KOPT-K1 (cell line): Measurements from ENCODE around the gene PPP1R14D.
"Not testable (repeated sequence)": the region's sequence is repeated elsewhere in the genome, so short reads cannot be mapped to it uniquely, and the experiment has no call there.

Experiments used
- H3K27ac ChIP-seq: fragments of 200-600 bp; sonication (generic); 2 replicates; pipeline ENCODE4 v1.5.1; 2016; ENCODE audit warnings: antibody characterized with exemption, mild to moderate bottlenecking, low read depth, low read length; ENCODE audit not compliant: poor library complexity, severe bottlenecking
- H3K36me3 ChIP-seq: fragments of 200-600 bp; sonication (generic); 2 replicates; pipeline ENCODE4 v1.5.1; 2017; ENCODE audit warnings: antibody characterized with exemption, mild to moderate bottlenecking, low read length, moderate library complexity; ENCODE audit not compliant: insufficient read depth
- H3K9me3 ChIP-seq: fragments of 200-600 bp; sonication (generic); 2 replicates; pipeline ENCODE4 v1.5.1; 2017; ENCODE audit warnings: antibody characterized with exemption, low read length, mild to moderate bottlenecking; ENCODE audit not compliant: insufficient read depth, poor library complexity, severe bottlenecking

The PPP1R14D gene, protein sequence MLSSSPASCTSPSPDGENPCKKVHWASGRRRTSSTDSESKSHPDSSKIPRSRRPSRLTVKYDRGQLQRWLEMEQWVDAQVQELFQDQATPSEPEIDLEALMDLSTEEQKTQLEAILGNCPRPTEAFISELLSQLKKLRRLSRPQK

DNA sequence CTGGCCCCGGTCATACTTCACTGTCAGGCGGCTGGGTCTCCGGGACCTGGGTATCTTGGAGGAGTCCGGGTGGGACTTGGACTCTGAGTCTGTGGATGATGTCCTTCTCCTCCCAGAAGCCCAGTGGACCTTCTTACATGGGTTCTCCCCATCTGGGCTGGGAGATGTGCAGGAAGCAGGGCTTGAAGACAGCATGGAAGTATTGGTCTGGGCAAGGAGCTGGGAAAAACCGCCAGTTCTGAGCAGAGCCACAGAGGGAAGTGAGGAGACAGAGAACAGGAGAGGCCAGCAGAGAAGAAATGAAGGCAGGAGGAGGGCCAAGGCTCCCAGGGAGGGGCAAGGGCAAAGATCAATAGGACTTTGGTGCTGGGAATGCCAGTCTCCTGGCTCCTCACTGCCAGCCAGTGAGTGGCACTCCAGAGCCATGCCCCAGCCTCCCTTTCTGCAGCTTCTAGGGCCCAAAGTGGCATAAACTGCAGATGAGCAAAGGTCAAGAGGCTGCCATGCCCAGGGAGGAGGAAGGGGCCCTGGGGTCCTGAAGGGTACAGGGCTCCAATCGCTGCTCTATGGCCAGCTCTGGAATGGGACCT, at the start of gene PPP1R14D:
PPP1R14D (minus strand) TSS at position 262 of the 590 bp plus-strand sequence; CDS start at position 195, 67 bp downstream.
- no peaks in the 10 kb centered on the region for H3K9me3 ChIP-seq
- H3K27ac ChIP-seq, result no peak within 1 kb of the TSS
- H3K36me3 ChIP-seq, result no peaks in the 10 kb centered on the region

DNA sequence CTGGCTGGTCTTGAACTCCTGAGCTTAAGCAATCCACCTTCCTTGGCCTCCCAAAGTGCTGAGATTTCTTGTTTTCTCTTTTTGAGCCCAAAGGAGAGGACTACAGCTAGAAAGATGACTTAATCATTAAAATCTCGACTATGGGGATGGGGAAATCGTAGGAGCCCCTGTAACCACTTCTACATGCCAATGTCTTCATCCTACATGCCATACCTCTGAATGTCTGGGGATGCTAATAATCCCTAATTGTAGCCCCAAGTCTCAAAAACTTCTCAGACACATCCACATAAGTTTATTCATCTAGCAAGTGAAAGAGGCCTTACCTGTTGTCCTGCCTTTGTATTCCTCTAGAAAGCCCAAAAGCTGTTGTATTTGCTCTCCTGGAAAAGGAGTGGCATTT, 49.2 kb upstream of the PPP1R14D start:
- Histone ChIP-seq H3K27ac (no peak overlapping the region), H3K36me3 (no peaks in the 10 kb centered on the region), H3K9me3 (no peaks in the 10 kb centered on the region)

DNA sequence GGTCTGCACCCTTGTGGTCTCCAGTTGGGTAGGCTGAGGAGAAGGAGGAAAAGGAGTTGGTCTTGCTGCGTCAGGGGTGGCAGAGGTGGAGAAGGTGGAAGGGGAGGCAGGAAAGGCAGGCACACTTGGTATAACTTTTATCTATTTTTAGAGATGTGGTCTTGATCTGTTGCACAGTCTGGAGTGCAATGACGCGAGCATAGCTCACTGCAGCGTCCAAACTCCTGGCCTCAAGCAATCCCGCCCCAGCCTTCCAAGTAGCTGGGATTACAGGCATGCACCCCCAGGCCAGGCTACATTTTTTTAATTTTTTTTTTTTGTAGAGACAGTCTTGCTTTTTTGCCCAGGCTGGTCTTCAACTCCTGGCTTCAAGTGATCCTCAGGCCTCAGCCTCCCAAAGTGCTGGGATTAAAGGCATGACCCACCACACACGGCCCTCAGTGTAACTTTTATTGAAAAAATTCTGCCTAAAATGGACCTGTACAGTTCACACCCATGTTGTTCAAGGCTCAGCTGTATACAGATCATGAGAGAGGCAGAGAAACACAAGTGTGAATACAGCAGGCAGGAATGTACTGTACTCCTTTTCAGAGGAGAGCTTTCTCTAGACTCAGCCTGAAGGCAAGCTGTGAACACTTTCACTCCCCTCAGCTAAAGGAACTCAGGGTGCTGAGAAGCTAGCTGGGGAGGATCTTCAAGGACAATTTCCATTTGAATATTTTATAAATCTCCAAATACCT, 47.7 kb upstream of the PPP1R14D start:
- no peaks in the 10 kb centered on the region for H3K36me3 ChIP-seq
- no peak overlapping the region for H3K27ac ChIP-seq

DNA sequence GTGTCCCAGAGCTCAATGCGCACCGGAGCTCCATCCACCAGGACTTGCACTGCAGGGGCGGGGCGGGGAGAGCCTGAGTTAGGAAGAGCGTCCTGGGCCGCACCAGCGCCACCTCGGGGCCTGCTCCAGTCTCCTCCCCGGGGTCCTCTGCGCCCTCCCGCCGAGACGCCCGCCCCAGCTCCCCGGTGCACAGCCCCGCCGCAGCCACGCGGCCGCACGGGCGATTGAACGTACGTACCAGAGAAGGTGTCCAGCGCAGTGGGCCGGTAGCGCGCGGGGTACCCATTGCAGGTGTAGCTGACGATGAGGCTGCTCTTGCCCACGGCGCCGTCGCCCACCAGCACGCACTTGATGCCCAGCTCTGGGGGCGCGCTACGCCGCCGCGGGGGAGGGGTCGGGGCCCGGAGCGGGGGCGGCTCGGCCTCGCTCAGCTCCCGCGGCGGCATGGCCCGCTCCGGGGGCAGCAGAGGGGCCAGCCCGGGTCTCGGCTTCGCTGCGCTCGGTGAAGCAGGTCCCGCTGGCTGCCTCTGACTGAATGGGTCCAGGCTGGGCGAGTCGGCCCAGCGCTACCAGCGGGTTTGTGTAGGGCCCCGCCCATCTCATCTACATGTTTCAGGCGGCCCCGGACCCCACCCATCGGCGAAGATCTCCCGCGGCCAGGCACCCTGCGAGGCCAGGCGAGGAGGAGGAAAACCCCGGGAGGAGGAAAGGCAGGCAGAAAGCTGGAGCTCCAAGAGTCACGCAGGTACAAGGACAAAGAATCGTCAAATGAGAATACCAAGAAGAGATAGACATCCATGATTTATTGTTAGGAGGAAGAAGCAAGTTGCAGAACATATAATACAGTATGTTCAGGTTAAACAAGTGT, 45.4 kb upstream of the PPP1R14D start, which contains the start of gene RHOV:
RHOV (minus strand) TSS at position 541 of the 868 bp plus-strand sequence; CDS start at position 446, 95 bp downstream.
- H3K9me3 ChIP-seq, result no peaks in the 10 kb centered on the region
- no peaks in the 10 kb centered on the region for H3K36me3 ChIP-seq
- peak within 1 kb of the TSS; percentile 14 for H3K27ac ChIP-seq

More for the DNA sequence above, 47.7 kb upstream of the PPP1R14D start:
- no peaks in the 10 kb centered on the region for H3K9me3 ChIP-seq

DNA sequence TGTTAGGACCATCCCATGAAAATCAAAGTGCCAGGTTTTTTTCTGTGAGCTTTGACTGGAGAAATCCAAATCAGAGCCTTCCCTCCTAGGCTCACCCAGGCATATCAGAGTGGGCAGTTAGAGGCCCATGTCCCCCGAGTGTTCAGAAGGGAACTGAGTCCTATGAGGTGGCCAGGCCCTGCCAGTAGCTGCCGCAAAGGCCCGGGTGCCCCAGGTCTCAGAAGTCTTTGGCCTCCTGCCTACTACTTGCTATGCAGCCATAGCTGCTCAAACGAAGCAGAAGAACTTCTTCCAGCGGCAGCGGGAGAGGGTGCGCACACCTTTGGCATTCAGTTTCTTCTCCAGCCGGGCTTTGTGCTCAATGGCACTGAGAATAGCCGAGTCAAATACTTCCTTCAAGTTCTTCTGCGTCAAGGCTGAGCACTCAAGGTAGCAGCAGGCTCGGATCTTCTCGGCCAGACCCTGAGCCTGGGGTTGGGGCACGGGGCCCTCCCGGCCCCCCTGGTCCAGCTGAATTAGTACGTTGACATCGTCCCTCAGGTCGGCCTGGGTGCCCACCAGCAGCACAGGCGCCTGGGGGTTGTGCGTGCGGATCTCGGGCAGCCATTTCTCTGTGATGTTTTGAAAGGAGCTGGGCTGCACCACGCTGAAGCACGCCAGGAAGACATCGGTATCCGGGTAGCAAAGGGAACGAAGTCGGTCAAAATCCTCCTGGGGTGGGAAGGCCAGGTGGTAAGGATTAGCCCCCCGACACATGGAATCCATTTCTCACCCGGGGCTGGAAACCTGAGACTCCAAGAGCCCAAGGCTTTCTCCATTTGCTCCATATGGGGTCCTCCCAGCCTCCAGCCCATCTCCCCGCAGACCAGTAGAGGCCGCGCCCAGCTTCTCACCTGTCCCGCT, 44.5 kb upstream of the PPP1R14D start:
- no peaks in the 10 kb centered on the region for H3K36me3 ChIP-seq
- H3K27ac ChIP-seq, result no peak overlapping the region
- no peaks in the 10 kb centered on the region for H3K9me3 ChIP-seq

DNA sequence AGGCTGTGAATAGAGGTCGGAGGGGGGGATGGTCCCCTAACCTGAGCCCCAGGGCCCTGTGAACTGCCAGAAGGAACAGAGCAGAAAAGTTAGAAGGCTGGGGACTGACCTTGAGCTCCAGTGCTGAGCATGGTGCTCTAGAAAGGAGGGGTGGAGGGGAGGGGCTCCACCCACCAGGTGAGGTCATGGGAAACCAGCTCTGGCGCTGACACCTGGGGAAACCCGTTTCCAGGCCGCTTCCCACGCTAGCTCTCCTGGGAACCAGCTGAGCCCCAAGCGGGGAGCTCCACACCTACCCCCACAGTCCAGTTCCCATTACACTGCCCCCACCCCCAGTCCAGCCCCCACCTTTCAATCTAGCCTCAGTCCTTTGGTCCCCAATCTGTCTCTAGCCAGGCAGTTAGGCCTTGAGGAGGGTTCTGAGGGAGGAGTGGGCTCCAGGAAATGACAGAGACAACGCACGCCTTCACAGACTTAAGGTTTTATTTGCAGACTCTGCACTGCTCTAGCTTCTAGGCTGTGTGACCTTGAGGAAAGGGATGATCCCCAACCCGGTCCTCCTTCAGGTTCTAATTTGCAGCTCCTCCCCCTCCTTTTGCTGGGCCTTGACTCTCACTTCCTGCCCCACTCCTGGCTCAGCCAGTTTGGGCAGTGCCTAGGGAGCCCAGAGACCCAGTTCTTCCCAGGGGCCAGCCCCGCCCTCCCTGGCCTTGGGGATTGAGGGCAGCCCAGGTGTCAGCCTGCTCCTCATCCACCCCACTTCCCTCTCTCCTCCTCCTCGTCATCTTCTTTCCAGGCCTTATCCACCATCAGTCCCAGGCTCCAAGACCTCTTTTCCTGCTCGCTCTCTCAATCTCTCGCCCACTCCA, 43.5 kb upstream of the PPP1R14D start:
- H3K36me3 ChIP-seq, result no peaks in the 10 kb centered on the region
- no peak overlapping the region for H3K27ac ChIP-seq
- H3K9me3 ChIP-seq, result no peaks in the 10 kb centered on the region

DNA sequence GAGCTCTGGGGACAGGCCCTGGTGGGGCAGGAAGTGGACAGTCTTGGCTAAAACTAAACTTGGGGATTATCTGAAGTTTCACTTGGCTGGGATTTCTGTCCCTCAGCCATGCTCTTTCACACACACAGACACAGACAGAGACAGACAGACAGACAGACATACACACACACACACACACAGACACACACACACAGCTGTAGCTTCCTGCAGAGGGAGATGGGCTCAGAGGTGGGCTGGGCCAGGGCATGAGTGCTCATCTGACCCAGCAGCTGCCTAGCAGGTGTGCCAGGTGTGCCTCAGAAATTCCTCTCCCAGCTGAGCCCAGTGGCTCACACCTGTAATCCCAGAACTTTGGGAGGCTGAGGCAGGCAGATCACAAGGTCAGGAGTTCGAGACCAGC, 42.2 kb upstream of the PPP1R14D start:
- no peaks in the 10 kb centered on the region for H3K36me3 ChIP-seq
- H3K27ac ChIP-seq, result no peak overlapping the region

DNA sequence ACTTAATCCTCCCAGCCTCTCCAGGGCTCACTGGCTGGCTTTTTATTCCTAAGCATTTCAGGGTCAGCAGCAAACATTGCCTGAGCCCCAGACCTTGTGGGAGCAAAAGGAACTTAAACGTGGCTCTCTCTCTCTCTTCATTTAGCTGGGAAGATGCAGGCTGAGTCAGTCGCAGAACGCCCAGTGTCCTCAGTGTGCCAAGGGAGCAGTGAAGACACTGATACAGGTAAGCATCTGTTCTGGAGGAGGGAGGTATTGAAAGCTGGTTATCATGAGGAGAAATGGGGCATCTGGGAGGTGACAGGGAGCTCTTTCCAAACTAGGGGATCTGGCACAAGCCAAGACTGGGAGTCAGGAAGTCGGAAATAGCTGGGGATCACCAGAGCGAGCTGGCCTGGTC, 41.2 kb upstream of the PPP1R14D start:
- H3K36me3 ChIP-seq, result no peaks in the 10 kb centered on the region
- H3K27ac ChIP-seq, result no peak overlapping the region
- no peaks in the 10 kb centered on the region for H3K9me3 ChIP-seq

More for the DNA sequence above, 42.2 kb upstream of the PPP1R14D start:
- H3K9me3 ChIP-seq, result no peaks in the 10 kb centered on the region

DNA sequence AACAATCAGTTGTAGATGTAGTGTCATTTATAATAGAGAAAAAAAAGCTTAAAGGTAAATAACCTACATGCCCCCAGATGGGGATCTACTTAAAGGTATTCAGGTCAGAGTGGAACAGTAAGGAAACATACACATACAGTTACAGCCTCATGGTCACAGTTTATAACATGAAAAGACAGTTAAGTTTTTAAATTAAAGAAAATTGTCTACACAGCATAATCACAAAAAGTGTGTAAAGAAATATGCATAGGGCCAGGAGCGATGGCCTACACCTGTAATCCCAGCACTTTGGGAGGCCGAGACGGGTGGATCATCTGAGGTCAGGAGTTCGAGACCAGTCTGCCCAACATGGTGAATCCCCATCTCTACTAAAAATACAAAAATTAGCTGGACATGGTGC, 38.7 kb upstream of the PPP1R14D start:
- H3K27ac ChIP-seq, result no peak overlapping the region
- H3K36me3 ChIP-seq, result no peaks in the 10 kb centered on the region
- no peaks in the 10 kb centered on the region for H3K9me3 ChIP-seq

DNA sequence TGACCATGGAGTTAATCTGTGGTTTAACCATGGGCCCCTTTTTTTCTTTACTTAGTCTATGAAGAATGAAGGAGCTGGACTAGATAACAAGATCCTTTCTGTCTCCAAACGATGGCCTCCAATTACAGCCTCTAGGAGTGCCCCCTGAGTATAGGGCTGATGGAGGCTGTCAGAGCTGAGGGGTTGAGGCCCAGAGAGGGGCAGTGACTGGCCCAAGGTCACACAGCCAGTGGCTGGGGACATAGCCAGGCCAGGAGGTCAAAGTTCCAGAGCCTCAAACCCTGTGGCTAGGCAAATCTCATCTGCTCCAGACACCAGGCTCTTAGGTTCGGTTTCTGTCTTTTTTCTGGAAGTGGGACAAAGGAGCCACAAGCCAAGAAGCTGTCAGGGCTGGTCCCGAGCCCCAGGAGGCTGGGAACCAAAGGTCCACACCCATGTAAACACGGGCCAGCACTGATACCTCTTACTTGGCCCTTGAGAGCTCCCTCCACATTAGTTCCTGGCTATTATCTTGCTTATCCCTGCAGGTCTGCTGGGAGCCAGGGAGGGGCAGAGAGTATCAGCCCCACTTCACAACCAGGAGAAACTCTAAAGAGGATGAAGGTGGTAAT, 35.3 kb upstream of the PPP1R14D start:
- Histone ChIP-seq H3K36me3 (no peaks in the 10 kb centered on the region), H3K27ac (no peak overlapping the region), H3K9me3 (no peaks in the 10 kb centered on the region)

DNA sequence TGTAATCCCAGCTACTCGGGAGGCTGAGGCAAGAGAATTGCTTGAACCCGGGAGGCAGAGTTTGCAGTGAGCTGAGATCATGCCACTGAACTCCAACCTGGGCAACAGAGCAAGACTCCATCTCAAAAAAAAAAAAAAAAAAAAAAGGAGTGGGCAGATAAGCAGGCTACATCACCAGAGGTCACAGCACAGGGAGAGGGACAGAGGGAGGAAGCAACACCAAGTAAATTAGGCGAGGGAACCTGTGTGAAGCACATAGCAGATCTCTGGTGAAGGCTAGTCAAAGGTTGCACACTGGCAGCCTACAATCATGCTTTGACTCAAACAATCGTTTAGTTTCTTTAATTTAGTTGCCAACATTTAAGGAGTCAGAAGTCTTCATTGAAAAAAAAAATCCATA, 32.6 kb upstream of the PPP1R14D start:
- H3K9me3 ChIP-seq, H3K27ac ChIP-seq, H3K36me3 ChIP-seq: not testable (repeated sequence)

DNA sequence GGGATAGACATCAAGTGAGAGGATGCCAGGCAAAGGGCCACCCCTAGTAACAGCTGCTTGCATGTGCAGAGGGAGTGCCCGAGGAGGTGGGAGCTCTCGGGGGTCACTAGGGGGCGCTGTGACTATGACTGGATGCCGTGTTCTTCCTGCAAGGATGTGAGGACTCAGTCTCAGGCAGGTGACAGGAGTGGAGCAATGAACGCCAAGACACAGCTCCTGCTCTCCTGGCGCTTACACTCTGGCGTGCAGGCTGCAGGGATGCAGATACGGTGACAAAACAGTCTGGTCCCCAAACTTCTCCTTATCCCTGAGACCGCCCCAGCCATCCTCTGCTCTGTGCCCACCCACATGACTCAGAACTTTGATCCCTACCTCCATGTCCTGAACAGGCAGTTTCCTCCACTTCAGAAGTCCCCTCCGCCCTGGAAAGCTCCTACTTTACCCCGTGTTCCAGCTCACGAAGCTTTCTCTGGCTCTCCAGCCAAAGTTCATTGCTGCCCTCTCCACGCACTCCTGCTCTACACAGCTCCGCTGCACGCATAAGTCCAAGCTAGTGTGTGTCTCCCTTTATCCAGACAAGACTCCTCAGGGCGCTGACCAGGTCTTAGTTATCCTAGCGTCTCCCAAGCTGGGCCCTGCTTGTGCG, 30.8 kb upstream of the PPP1R14D start:
- no peaks in the 10 kb centered on the region for H3K9me3 ChIP-seq
- no peak overlapping the region for H3K27ac ChIP-seq
- no peaks in the 10 kb centered on the region for H3K36me3 ChIP-seq

DNA sequence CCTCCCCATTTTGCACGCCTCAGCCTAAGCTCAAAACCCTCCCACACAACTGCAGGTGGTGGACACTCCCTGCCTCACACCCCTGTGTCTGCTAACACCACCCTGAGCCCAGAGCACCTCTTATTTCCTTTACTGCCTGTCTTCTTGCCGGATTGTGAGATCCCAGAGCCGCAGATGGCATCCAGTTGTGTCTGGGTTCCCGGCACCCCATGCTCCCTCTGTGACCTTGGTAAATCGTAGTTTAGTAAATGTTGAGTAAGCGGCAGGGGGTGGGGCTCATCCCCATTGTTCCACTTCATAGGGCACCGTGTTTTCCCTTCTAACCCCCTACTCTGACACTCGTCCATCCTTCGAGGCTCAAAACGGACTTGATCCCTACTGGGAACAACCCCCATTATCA, 30.2 kb upstream of the PPP1R14D start:
- no peaks in the 10 kb centered on the region for H3K9me3 ChIP-seq
- no peak overlapping the region for H3K27ac ChIP-seq
- no peaks in the 10 kb centered on the region for H3K36me3 ChIP-seq
